IPS DF 4.7 (cell line): Measurements from ENCODE around the gene MAP2K5.

Experiments used
- DNase-seq: peaks from one replicate; pipeline ENCODE4 v3.0.0-alpha.2; 2013; ENCODE audit warnings: low spot score; ENCODE audit errors: extremely low read depth

MAP2K5 gene

DNA sequence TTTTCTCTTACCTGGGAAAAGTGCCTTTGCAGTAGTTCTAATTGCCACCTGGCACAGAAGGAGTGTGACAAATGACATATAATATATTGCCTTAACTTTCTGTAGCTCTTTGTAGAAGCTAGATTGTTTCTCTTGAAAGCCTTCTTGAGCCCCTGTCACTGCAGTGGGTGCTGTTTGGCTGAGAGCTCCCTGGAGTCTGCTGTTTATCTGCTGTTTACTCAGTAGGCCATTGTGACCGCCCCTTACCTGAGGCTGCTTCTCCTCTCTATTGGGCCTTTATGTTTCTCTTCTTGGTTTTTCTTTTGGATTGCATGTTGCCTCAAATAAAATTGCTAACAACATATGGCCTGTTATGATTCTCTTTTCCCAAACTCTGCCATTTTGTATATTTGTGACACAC, 16.7 kb downstream of the MAP2K5 start:
- DNase-seq, result no peak

DNA sequence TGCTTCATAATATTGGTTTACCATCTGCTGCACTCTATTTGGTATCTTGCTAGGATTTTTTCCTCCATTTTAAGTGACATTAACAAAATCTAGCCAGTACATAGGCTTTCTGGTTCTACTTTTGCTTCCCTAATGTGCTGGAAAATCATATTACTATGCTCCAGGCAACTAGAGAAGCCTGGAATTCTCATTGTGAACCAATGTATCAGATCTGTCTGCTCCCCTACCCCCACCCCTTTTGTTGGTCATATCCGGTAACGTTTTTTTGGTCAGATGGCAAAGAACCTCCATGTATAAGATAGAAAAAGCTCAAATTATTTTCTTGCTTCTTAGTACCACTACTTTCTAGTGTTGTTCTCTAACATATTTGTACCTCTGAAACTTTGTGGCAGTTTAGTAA, 17.1 kb downstream of the MAP2K5 start:
- no peak for DNase-seq

DNA sequence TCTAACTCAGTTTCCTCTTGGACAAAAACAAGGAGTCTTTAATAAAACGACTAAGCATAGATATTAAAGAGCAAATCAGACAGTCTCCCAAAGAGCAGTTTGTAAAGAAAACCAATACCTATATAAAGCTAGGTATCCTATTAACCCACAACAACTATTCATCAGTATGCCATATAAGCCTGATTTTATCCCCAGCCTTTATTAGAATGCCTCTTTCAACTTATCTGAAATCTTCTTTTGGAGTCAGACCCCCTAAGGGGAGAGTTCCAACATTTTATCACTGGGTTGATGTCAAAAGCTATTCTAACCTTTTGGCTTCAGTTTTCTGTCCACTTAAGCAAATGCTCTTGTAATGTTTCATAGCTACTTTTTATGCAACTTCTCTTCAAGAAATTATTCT, 17.8 kb downstream of the MAP2K5 start:
- DNase-seq, result no peak

DNA sequence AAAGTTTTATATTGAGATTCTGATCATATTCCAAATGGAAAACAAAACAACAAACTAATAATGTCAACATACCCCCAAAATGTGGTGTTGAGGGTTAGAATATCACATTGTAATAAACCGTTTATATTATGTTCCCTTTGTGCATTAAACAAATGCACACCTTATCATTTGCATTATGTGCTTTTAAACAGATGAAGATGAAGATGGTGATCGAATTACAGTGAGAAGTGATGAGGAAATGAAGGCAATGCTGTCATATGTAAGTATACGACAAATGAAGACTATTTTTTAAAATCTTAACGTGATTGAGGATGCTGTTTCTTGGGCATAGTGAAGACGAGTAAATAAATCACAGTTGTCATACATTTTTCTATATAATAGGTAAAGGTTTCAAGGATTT, 20.6 kb downstream of the MAP2K5 start:
- no peak for DNase-seq

DNA sequence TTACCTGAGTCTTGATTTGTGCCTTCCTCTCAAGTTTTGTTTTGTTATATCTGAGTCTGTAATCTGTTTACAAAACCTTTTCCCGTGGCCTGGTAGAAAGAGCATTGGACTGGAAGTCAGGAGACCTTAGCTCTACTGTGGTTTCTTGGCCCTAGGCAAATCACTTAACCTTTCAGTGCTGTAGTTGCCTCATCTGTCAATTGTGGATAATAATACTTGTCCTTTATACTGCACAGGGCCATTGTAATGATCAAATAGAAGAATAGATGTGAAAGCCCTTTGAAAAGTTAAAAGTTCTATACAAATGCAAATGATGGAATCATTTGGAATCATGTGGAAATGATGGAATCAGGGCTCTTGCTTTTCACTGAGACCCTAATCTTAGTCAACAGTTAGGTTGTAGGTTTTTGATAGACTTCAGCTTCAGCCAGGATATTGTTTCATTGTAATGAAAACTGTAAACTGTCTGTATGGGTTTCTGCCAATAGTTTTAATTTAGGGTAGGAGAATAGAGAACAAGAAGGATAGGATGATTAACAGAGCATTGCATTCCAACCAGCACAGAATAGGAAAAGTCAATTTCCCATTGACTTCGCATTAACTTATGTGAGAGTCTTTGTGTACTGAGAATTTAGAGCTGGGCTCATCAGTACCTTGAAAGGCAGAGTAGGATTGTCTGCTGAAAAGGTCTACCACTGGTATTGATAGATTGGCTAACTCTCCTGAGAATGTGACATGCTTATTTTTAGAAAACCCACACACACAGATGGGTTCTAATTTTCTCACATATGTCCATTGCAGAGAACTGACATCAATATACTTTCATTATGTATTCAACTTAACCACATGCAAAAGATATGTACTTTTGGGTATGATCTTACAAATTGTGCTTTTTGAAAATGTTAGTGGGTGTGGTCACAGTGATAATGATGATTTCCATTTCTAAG, 21.8 kb downstream of the MAP2K5 start:
- no peak for DNase-seq

DNA sequence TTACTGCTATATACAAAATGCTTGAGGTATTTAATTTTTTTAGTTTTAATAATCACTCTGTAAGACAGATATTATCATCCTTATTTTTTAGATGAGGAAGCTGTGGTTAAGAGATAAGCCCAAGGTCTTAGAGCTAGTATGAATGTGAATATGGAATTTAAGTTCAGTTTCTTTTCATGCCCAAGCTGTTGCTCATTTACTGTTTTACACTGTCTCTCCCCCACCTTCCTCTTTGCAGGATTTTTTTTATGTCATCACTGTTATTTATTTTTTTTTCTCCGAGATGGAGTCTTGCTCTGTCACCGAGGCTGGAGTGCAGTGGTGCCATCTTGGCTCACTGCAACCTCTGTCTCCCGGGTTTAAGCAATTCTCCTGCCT, 22.5 kb downstream of the MAP2K5 start:
- DNase-seq, result no peak

DNA sequence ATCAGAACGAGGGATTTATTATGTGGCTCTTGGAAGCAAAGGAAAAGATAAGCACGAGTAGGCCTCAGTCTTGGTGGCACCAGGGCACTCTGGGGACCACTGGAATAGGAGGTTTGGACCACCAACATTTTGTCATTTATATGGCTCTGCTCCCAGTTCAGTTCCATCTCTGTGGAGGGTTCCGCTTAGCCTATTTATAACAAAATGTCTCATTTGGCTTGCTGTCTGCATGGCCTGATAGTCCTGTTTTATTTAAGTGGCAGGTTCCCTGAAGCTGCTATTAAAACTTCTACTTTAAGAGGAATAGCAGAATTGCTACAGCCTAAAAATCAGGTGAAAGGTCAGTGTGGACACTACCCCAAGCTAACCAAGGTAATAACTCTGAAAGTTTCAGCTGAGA, 27.2 kb downstream of the MAP2K5 start:
- no peak for DNase-seq

DNA sequence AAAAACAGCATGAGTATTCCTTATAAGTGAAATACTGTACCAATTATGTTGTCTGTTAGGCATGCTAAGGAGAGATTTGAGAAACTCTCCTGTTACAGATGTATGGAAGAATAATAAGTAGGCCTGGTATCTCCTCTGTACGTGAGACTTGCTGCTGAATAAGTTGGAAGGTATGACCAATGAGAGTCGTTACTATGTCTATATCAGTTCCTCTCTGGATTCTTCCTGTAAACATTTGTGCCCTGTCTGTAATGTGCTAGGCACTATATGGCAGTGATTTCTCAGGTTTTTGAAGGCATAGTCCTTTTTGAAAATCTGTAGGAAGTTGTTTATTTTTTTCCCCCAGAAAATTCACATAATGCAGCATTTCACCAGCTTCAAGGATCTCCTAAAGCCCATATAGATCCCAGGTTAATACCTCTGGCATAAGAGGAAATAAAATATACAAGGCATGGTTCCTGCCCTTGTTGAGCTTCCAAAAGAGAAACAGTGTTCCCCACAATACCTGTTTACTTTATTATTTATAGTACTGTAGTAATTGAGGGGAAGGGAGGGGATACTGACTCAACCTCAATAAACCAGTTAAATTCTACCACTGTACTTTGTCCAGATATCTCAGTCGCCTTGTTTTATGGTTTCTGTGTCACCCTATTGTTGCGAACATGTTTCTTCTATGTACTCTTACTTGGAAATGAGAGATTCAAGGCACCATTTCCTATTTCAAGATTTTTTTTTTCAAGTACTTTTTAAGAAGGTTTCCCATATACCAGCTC, 28.6 kb downstream of the MAP2K5 start:
- no peak for DNase-seq

DNA sequence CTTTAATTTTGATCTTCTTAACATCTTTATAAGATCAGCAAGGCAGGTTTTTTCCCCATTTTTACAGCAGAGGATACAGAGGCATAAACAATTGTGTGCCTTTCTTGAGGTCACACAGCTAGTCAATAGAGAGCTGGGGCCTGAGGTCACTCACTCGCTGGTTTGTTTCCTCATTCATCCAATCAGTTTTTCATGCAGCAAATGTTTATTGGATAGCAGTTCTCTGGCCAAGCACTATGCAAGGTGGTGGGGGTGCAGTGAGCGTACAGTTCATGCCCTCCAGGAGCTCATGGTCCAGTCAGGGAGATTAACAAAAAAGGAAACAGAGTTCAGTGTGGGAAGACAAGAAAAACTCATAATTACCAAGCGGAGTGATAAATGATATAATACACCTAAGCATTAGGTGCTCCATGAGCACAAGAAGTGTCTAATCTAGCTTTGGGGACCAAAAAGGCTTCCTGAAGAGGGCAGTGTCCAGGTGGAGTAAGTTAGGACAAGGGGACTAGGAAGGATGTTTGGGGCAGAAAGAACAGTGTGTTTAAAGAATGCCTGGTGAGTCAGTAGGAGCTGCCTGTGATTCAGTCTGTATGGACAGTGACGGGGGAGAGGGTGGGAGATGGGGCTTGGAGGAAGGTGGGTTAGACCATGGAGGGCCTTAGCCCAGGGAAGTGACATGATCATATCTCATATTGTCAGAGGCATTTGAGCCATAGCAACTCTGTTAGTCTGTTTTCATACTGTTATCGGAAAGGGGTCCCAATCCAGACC, 29.3 kb downstream of the MAP2K5 start:
- no peak for DNase-seq

DNA sequence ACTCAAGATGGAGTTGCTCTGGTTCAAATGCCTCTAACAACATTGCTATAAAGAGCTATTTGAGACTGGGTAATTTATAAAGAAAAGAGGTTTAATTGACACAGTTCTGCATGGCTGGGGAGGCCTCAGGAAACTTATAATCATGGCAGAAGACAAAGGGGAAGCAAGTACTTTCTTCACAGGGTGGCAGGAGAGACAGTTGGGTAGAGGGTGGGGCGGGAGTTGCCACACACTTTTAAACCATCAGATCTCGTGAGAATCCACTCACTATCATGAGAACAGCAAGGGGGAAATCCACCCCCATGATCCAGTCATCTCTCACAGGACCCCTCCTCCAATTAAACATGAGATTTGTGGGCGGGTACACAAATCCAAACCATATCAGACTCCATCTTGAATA, 30.7 kb downstream of the MAP2K5 start:
- no peak for DNase-seq

DNA sequence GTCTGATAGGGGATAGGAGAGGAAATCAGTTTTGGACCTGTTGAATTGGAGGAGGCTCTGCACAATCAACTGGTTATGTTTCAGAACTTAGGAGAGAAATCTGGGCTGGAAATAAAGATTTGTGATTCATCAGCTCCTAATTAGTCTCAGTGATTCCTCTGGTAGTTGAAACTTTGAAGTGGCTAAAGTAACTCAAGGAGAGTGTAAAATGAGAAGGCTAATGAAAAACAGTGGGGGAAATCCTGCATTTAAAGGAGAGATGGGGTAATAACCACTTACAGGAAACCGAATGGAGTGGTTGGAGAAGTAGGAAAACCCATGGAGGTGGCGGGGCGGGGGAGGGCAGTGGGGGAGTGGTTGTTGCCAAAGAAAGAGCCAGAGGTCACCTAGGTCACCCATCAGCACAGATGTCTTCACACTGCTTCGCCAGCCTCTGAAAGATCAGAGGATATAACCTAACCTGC, 32.6 kb downstream of the MAP2K5 start:
- no peak for DNase-seq

DNA sequence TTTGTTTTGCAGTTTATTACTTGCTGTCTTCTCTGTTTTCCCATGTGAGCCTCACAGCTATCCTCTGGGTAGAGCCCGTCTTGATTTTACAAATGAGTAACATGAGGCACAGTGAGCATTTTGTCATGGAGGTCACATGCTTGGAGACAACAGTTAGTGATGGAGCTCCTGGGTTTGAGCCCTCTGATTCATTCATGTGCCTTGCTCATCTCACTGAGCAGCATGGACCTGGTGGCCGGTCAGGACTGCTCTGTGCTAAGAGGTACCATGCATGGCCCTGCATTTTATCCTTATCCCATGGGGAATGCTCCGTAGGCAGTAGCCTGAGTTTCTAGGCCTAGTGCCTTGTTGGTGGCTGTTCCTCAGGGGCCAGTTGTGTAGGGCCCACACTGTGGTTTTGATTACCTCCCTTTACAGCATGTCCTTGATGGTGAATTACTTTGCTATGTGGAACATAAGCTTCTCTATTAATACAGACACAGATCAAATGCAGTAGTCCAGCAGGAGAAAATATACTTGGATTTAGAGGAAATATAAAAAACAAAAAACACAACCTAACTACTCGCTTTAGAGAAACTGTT, 35.6 kb downstream of the MAP2K5 start:
- no peak for DNase-seq

DNA sequence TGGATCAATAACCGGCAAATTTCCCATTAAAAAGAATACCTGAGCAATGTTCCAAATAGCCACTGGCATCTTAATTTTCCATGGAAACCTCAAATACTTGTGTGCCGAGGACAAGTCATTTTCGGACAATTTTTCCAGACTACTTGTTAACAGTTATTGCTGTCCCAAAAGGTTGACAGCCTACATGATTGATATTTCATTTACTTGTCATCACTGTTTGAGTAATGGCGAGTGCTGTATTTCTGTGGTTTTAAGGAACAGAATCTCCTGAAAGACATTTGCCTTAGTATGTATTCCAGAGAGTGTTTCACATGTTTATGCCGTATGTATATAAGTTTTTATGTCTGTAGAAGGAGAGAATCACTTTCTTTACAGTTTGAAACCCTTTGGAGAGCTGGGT, 36.7 kb downstream of the MAP2K5 start:
- no peak for DNase-seq

DNA sequence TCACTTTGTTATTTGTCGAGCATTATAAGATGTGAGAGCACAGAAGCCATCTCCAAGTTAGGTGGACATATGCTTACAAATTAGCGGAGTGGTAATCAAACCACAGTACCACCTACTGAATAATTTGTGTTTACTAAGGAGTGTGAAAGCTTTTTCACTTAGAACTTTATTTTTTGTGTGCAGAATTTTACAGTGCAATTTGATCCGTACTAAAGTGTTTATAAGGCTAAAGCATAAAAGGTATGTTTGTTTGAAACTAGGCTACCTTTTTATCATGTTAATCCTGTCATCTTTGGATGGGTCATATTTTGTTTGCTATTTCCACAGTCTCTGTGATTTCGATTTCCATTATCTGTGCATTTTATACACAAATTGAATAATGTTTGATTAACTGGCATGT, 37.5 kb downstream of the MAP2K5 start:
- no peak for DNase-seq

DNA sequence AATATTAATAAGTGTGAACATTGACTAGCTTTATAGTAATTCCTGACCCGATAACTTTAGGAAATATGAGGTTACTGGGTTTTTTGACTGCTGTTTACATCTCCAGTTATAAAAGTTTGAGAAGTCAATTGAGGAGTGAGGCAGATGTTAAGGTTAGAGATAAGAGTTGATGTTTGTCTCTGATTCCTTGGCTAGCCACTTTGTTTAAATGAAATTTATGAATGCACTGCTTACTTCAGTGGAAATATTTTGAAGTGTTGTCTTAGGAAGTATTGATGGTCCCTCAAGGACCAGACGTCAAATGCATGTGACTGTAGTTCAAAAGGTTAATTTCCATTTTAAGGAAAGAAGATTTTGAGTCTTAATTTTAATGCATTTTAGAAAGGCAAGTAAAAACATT, 41.7 kb downstream of the MAP2K5 start:
- no peak for DNase-seq

DNA sequence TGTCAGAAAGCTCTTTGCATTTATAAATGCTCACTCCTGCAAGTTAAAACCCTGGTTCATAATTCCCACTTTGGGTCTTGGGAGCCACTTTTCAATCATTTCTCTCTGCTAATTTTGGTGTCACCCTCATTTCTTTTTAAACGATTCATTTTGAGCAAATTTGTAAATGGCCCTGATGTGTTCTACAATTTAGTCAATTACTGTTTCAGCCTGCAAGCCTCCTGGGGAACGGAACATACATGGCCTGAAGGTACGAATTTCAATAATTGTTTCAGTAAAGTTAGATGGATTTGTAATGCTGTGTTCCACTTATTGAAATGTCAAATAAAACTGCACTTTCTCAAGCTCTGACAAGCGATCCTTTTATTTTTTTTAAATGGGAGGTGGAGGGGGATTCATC, 43.2 kb downstream of the MAP2K5 start:
- no peak for DNase-seq

DNA sequence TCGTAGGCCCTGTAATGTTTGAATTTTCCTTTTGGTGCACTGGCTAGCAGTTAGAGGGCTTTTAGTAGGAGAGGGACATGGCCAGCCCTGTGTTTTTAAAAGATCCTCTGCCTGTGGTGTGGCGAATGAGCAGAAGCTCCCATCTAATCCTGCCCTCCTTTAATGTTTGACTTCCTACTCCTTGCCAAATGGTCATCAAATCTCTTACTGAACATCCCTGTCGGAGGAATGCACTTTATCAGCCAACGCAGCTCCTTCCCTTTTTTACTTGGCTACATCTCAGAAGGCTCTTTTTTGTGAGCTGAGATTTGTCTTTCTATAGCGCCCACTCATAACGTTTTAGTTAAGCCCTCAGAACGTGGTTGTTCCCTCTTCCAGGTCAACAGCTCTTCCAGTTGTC, 44.8 kb downstream of the MAP2K5 start:
- DNase-seq, result no peak

DNA sequence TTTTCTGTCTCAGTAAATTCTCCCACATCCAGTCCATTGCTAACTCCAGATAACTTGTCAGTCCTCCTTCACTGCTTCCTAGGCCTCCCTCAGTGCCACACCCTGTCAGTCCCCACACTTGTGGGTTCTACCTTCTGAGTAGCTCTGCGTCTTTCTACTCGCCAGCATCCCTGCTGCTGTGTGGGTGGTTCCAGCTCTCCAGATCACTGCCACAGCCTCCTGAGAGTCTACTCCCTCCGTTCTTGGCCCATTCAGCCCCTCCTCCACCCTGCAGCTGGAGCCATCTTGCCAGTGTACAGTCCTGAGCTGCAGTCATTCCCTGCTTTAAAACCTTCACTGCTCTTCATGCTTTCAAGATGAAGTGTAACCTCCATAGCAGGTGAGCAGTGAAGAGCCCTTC, 45.3 kb downstream of the MAP2K5 start:
- DNase-seq, result no peak

DNA sequence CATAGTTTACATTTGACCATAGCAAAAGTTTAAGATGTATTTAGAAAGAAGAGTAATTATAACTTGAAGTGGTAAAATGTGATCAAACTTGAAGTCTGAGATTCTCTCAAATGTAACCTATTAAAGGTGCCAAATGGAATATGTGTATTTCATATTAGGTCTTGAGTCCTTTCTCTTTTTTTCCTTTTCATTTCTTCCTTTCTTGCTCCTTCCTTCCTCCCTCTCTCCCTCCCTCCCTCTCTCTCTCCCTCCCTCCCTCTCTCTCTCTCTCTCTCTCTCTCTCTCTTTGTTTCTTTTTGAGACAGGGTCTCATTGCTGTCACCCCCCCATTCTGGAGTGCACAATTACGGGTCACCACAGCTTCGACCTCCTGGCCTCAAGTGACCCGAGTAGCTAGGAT, 47.7 kb downstream of the MAP2K5 start:
- DNase-seq, result no peak

DNA sequence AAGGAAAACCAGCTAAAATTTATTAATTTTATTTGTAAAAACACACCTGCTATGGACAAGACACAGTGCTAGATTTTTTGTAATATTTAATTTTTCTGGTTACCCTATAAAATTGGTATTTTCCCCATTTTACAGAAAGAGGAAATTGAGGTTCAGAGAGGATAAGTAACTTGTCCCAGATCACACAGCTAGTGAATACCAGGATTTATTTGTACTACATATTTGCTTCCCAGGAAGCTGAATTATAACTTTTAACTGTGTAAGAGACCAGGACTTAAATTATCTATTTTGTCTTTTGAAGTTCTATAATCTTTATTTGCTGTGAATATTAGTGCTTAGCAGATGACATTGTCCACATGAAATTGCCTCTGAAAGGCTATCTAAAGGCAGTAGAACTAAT, 49.7 kb downstream of the MAP2K5 start:
- DNase-seq, result no peak

DNA sequence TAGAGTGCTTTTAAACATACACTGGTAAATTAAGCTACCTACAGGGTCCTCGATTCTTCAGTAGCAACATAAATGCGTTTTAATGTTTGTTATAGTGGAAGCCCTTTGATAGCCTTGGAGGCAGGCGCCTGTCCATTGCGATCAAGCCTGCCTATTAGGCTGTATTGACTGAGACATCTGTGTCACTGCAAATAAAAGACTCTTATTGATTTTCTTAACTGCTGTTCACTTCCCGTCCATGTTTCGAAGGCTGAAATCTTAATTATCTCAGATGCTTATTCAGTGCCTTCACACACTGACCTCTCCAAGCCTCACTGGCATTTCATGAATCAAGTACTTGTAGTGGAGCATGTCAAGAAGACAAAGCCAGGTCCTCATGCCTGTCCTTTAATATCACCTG, 51.1 kb downstream of the MAP2K5 start:
- no peak for DNase-seq

DNA sequence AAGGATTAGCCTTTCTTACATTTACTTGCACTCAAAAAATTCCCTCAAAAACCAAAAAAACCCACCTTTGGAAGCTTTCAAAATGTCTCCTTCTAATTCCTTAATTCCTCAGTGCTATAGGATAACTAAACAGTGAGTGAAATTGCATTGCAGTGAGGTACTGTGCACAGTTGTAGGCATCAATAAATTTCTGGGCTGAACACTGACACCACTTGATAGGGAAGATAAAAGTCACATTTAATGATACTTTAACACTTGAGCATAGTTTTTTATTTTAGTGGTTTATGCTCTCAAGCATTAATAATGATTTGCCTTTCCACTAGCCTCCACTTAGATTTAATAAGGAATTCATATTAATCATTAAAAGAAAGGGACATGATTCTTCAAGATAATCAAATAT, 52.3 kb downstream of the MAP2K5 start:
- no peak for DNase-seq
